Measurements from ENCODE around the gene NAIF1.
"Not testable (repeated sequence)": the region's sequence is repeated elsewhere in the genome, so short reads cannot be mapped to it uniquely, and the experiment has no call there.

The NAIF1 gene

DNA sequence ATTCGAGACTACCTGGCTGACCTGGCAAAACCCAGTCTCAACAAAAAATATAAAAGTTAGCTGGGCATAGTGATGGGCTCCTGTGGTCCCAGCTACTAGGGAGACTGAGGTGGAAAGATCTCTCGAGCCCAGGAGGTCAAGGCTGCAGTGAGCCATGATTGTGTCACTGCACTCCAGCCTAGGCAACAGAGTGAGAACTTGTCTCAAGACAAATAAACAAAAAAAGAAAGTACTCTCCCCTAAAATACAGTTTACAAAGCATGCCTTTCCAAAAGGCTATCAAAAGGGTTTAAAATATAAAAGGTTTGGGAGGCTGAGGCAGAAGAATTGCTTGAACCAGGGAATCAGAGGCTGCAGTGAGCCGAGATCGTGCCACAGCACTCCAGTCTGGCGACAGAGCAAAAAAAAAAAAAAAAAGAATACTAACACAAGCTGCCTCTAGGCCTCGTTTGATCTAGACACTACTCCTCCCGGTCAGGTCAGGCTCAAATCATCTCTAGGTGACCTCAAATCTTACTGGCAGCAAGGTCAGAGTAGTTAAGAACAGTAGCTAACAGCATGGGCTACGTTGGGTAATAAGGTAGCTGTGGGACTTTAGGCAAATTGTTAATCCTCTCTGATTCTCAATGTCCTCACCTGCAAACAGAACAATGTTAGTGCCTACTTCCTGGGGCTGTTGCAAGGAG is 9.3 kb downstream of the NAIF1 start:
- no peak for DNase-seq

- DNase-seq: no peak
These were observed 10.0 kb downstream of the NAIF1 start for GRCh38 chr9:128056887-128057723.

GRCh38 chr9:128056086-128056485 is 11.0 kb downstream of the NAIF1 start:
- no peak for DNase-seq

GRCh38 chr9:128055344-128056040 is 11.6 kb downstream of the NAIF1 start:
- DNase-seq: no peak

- DNase-seq: no peak
These were observed 13.0 kb downstream of the NAIF1 start for GRCh38 chr9:128054087-128054486.

- DNase-seq: no peak
These were observed 13.6 kb downstream of the NAIF1 start for GRCh38 chr9:128053560-128053959.

DNA sequence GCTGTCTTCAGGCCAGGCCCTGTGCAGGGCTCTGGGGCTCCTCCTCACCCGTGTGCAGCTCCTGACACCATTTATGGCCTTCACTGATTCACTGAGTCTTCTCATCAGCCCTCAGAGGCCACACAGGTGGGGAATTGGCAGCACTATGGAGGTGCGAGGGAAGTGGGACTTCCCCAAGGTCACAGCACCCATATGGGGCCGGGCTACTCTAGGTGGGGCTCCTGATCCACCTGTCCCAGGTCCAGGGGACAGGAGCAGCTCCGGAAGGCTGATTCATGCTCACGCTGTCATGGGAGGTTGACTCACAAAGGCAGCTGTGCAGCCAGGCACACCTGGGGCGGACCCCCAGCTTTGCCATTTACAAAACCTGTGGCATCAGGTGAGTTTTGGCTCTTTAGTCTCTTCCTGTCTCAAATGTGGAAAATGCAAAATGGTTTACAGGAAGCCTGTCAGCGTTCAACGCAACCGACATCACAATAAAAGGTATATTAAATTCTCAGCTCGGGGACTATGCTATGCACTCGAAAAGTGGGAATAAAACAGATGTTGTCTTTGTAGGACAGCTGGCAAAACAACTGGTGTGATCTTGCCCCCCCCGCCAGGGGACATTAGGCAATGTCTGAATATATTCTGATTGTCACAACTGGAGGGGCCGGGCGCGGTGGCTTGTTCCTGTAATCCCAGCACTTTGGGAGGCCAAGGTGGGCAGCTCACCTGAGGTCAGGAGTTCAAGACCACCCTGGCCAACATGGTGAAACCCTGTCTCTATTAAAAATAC is 15.0 kb downstream of the NAIF1 start:
- no peak for DNase-seq

GRCh38 chr9:128049843-128050242 is 17.3 kb downstream of the NAIF1 start:
- no peak for DNase-seq

- no peak for DNase-seq
These were observed 18.5 kb downstream of the NAIF1 start for GRCh38 chr9:128048663-128049062.

GRCh38 chr9:128047231-128047630 is 19.9 kb downstream of the NAIF1 start:
- no peak for DNase-seq

GRCh38 chr9:128045831-128046230 is 21.3 kb downstream of the NAIF1 start:
- no peak for DNase-seq

- DNase-seq: not testable (repeated sequence)
These were observed 21.7 kb downstream of the NAIF1 start for GRCh38 chr9:128045409-128045808.

DNA sequence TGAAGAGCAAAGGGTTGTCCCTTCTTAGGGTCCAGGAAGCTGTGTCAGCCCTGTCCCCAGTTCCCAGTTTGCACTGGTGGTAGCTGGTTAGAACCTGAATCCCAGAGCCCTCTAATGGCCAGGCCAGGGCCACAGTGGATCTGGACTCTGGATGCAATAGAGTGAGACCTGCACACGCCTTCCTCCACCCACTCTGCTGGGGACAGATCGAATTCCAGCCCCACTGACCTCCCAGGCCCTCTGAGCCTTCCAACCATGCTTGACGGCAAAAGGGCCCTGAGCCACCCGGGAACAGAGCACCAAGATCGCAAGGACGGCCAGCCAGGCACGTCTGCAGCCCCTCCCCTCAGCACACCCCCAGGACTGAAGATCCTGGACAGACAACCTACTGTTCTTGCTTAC is 23.7 kb downstream of the NAIF1 start:
- DNase-seq: no peak

DNA sequence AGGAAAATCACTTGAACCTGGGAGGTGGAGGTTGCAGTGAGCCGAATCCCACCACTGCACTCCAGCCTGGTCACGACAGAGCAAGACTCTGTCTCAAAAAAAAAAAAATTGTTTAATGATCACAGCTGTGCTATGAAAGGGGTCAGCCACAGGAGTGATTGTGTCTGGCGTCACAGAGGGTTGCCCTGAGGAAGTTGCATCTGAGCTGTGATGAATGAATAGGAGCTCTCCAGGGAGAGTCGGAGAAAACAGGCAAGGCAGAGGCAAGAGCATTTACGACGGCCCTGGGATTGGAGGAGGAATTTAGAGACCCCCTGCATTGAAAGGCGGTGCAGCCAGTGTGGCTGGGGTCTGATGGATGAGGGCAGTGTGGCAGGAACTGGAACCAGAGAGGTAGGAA is 25.1 kb downstream of the NAIF1 start:
- no peak for DNase-seq

DNA sequence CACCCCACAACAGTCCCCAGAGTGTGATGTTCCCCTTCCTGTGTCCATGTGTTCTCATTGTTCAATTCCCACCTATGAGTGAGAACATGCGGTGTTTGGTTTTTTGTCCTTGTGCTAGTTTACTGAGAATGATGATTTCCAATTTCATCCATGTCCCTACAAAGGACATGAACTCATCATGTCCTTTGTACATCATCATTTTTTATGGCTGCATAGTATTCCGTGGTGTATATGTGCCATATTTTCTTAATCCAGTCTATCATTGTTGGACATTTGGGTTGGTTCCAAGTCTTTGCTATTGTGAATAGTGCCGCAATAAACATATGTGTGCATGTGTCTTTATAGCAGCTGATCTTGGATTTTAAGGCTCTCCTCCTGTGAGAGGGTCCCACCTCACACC is 26.3 kb downstream of the NAIF1 start:
- not testable (repeated sequence) for DNase-seq

DNA sequence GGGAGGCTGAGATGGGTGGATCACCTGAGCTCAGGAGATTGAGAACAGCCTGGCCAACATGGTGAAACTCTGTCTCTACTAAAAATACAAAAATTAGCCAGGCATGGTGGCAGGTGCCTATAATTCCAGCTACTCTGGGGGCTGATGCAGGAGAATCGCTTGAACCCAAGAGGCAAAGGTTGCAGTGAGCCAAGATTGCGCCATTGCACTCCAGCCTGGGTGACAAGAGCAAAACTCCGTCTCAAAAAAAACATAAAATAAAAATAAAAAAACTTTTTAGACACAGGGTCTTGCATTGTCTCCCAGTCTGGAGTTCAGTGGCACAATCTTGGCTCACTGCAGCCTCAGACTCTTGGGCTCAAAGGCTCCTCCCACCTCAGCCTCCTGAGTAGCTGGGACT is 30.6 kb downstream of the NAIF1 start:
- not testable (repeated sequence) for DNase-seq

DNA sequence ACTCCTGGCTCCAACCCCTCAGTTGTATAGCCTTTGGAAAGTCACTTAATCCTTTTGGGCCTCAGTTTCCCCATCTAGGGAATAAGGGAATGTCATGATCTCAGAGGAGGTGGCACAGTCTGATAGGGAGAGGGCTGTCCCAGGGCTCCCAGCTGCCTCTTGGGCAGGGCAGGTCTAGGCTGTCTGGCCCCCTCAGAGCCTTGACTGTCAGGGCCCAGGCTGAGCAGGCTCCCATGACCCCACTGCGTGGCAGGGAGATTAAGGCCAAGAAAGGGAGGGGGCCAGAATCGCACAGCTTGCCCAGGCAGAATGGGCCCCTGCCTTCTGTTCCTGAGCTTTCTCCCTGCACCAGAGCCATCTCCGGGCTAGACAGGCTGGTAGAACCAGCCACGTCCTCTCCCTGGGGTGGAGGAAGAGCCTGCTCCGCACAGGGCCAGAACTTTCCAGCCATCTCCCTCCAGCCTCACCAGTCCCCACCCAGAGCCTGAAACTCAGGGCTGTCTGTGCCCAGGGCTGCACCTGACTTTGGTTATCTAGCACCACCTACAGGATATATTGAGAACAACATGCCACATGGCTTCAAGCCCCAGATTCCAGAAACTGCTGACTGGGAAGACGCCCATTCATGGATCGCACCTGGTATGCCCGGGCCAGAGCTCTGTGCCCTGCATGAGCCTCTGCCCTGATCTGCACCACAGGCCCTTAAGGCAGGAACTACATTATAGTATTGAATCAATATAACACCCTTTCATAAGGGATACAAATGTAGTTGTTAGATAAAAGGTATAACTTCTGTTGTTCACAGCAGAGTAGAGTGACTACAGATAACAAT is 32.1 kb downstream of the NAIF1 start:
- peak; percentile 56 for DNase-seq

GRCh38 chr9:128033609-128034008 is 33.5 kb downstream of the NAIF1 start:
- DNase-seq: no peak

- no peak for DNase-seq
These were observed 39.4 kb downstream of the NAIF1 start for GRCh38 chr9:128027705-128028104.

- peak; percentile 35 for DNase-seq
These were observed 40.2 kb downstream of the NAIF1 start for GRCh38 chr9:128026773-128027541.

DNA sequence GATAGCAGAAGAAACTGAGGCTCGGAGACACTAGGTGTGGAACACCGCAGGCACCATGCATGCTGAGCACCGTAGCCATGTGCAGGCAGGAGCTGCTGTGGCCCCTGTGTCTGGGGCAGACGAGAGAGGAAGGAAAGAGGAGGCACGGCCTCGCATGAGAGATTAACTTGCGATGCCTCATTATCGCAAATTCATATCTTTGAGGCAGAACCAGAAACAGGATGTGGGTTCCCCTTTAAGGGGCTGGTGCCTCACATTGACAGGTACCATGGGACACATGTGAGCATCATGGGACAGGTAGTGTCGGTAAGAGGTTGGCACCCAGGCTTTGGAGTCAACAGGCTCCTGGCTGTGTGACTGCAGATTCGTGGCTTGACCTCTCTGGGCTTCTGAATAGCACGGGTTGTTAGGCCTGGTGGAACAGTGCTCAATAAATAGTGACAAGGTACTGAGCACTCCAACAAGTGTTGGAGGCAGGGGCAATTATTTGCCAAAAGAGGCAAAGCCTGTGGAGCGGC is 40.8 kb downstream of the NAIF1 start:
- DNase-seq: peak; percentile 75

All from activated CD4-positive, alpha-beta T cell treated with anti-CD3 and anti-CD28 coated beads, Interleukin-2, amount 50 U/mL, for 1 hour (primary cell).